Measurements from ENCODE around the gene PLSCR1.

Gene PLSCR1

DNA sequence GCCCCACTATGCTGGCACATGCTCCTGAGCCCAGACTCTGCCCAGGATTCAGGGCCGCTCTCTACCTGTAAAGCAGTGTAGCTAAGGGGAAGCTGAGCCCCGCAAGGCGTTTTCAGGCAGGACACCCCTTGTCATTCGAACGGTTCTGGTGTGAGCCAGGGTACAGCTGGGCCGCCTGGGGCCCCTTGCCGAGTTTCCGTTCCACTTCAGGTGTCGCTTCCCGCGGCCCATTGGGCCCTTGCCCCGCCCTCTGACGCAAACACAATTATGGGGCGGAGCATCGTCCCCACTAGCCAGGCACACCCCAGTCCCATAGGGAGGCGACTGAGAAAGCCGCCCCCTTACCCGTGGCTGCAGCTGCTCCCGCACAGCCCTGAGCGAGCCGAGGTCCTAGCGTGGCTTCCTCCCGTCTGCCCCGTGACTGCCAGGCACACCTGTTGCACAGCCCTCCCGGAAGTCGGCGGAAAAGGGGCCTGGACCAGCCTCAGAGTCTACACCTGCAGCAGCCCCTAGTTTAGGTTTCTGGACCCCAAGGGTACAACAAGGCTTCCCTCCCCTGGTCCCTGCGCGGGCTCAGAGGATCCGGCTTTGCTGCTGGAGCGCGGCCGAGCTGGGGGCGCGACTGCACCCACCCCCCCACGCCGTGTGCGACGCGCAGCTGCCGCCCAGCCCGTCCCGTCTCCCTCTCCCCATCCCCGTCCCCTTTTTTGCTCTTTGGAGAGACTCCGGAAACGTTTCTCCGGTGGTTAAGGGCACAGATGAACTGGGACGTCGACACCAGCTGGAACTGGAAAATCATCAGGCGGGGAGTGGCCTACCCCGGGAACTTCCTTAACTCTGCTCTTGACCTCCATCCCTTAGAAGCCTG is 75.0 kb downstream of the PLSCR1 start, which contains the start of gene PLSCR2:
Gene PLSCR2, minus strand, starts transcription at position 412 of the 868 bp plus-strand sequence. CDS start 9,657 bp downstream, outside the sequence.
- ChIA-PET POLR2A (interaction anchor here (1.1 kb wide), 1 partner anchor 74 kb away, joined by 4 read pairs; no protein-coding TSS in a partner anchor), CTCF (no interaction called here)
- TF ChIP-seq, protein P1, sequence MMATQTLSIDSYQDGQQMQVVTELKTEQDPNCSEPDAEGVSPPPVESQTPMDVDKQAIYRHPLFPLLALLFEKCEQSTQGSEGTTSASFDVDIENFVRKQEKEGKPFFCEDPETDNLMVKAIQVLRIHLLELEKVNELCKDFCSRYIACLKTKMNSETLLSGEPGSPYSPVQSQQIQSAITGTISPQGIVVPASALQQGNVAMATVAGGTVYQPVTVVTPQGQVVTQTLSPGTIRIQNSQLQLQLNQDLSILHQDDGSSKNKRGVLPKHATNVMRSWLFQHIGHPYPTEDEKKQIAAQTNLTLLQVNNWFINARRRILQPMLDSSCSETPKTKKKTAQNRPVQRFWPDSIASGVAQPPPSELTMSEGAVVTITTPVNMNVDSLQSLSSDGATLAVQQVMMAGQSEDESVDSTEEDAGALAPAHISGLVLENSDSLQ (IDR thresholded peaks at IDR 0.05) = no peak
- TF ChIP-seq L3MBTL2 (conservative IDR thresholded peaks at IDR 0.05) (no peak), CTBP1 (IDR thresholded peaks at IDR 0.05; ENCODE audit: borderline replicate concordance) (no peak), SP1 (IDR thresholded peaks at IDR 0.05) (no peak), LEF1 (IDR thresholded peaks at IDR 0.05; ENCODE audit: borderline replicate concordance) (no peak), ARNT (IDR thresholded peaks at IDR 0.05) (no peak), FOXA1 (IDR thresholded peaks at IDR 0.05) (no peak), ELF4 (IDR thresholded peaks at IDR 0.05) (no peak), SUZ12 (IDR thresholded peaks at IDR 0.05) (no peak), HDGF (IDR thresholded peaks at IDR 0.05; ENCODE audit: borderline replicate concordance) (no peak), NFRKB (IDR thresholded peaks at IDR 0.05) (no peak), FOXM1 (IDR thresholded peaks at IDR 0.05; ENCODE audit: borderline replicate concordance) (no peak), TARDBP (IDR thresholded peaks at IDR 0.05) (no peak), FOXK2 (IDR thresholded peaks at IDR 0.05) (no peak), ZNF384 (IDR thresholded peaks at IDR 0.05) (no peak), BHLHE40 (IDR thresholded peaks at IDR 0.05; ENCODE audit: borderline replicate concordance) (no peak)
- no peak for DNase-seq (ENCODE audit: extremely low spot score)

DNA sequence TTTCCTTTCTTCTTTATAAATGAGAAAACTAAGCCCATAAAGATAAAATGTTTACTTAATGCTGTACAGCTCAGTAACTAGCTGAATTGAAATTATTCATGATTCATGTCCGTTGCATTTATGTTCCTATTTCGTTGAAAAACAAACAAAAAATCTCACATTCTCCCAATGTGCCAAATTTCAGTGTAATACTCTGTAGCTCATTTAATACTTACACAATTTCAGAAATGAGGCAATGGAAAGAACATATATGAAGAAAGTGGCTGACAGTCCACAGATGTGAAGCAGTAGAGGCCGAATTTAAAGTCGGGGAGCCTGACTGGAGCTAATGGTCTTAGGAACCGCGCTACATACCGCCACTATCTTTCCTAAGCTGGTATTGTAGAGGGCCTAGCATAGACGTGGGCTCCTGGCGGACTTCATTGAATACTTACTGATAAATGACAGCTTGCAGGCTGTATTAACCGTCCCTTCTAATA is 75.7 kb downstream of the PLSCR1 start:
- POLR2A ChIA-PET = interaction anchor here (1.1 kb wide), 1 partner anchor 75 kb away, joined by 4 read pairs; no protein-coding TSS in a partner anchor
- no peak for DNase-seq (ENCODE audit: extremely low spot score)

DNA sequence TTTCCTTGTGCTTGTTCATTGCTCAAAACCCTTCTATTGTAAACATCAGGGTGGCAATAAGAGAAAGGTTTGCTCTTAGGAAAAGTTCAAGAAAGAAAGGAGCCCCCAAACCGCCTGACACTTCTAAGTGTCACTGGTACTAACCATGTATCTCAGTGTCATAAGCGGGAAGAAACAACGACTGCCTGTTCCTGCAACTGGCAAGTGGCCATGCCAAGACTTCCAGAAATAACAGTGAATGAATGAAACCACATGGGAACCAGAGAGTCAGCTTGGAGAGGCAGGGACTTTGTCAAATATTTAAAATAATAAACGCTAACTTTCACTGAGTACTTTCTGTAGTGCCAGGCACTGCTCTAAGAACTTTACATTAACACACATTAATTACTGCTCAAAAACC is 76.2 kb downstream of the PLSCR1 start:
- no peak for TF ChIP-seq L3MBTL2 (conservative IDR thresholded peaks at IDR 0.05)
- TF ChIP-seq SP1 (IDR thresholded peaks at IDR 0.05) = no peak
- no peak for TF ChIP-seq BHLHE40 (IDR thresholded peaks at IDR 0.05; ENCODE audit: borderline replicate concordance)
- no peak for TF ChIP-seq ZNF384 (IDR thresholded peaks at IDR 0.05)
- TF ChIP-seq ELF4 (IDR thresholded peaks at IDR 0.05) = no peak
- TF ChIP-seq FOXM1 (IDR thresholded peaks at IDR 0.05; ENCODE audit: borderline replicate concordance) = no peak
- TF ChIP-seq HDGF (IDR thresholded peaks at IDR 0.05; ENCODE audit: borderline replicate concordance) = no peak
- TF ChIP-seq FOXA1 (IDR thresholded peaks at IDR 0.05) = no peak
- no peak for TF ChIP-seq ARNT (IDR thresholded peaks at IDR 0.05)
- no peak for TF ChIP-seq FOXK2 (IDR thresholded peaks at IDR 0.05)
- TF ChIP-seq CTBP1 (IDR thresholded peaks at IDR 0.05; ENCODE audit: borderline replicate concordance) = no peak
- TF ChIP-seq, protein P1 (IDR thresholded peaks at IDR 0.05) = no peak
- TF ChIP-seq SUZ12 (IDR thresholded peaks at IDR 0.05) = no peak
- no peak for TF ChIP-seq TARDBP (IDR thresholded peaks at IDR 0.05)
- TF ChIP-seq NFRKB (IDR thresholded peaks at IDR 0.05) = no peak
- CTCF ChIA-PET = no interaction called here
- no peak for DNase-seq (ENCODE audit: extremely low spot score)
- POLR2A ChIA-PET = interaction anchor here (1.1 kb wide), 1 partner anchor 75 kb away, joined by 4 read pairs; no protein-coding TSS in a partner anchor

More for the DNA sequence above, 75.7 kb downstream of the PLSCR1 start:
- CTCF ChIA-PET = no interaction called here
- TF ChIP-seq FOXM1 (IDR thresholded peaks at IDR 0.05; ENCODE audit: borderline replicate concordance) (no peak), HDGF (IDR thresholded peaks at IDR 0.05; ENCODE audit: borderline replicate concordance) (no peak), ELF4 (IDR thresholded peaks at IDR 0.05) (no peak), BHLHE40 (IDR thresholded peaks at IDR 0.05; ENCODE audit: borderline replicate concordance) (no peak), FOXK2 (IDR thresholded peaks at IDR 0.05) (no peak), SUZ12 (IDR thresholded peaks at IDR 0.05) (no peak), TARDBP (IDR thresholded peaks at IDR 0.05) (no peak), LEF1 (IDR thresholded peaks at IDR 0.05; ENCODE audit: borderline replicate concordance) (no peak), ZNF384 (IDR thresholded peaks at IDR 0.05) (no peak), L3MBTL2 (conservative IDR thresholded peaks at IDR 0.05) (no peak), SP1 (IDR thresholded peaks at IDR 0.05) (no peak), CTBP1 (IDR thresholded peaks at IDR 0.05; ENCODE audit: borderline replicate concordance) (no peak), NFRKB (IDR thresholded peaks at IDR 0.05) (no peak), FOXA1 (IDR thresholded peaks at IDR 0.05) (no peak), ARNT (IDR thresholded peaks at IDR 0.05) (no peak)
- TF ChIP-seq, protein P1 (IDR thresholded peaks at IDR 0.05) = no peak

DNA sequence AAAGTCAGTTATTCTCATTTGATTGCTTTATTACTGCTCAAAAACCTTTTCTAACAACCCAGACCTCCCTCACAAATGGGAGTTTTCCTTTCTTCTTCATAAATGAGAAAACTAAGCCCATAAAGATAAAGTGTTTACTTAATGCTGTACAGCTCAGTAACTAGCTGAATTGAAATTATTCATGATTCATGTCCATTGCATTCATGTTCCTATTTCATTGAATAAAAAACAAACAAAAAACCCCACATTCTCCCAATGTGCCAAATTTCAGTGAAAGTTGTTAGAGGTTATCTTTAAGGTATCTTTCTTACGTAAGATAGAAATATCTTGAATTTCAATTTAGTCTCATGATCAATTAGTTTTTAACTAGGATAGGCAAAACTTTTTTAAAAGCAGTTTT is 77.8 kb downstream of the PLSCR1 start:
- POLR2A ChIA-PET = no interaction called here
- TF ChIP-seq NFRKB (IDR thresholded peaks at IDR 0.05) (no peak), ARNT (IDR thresholded peaks at IDR 0.05) (no peak), HDGF (IDR thresholded peaks at IDR 0.05; ENCODE audit: borderline replicate concordance) (no peak), CTBP1 (IDR thresholded peaks at IDR 0.05; ENCODE audit: borderline replicate concordance) (no peak), FOXA1 (IDR thresholded peaks at IDR 0.05) (no peak), FOXM1 (IDR thresholded peaks at IDR 0.05; ENCODE audit: borderline replicate concordance) (no peak), ELF4 (IDR thresholded peaks at IDR 0.05) (no peak), TARDBP (IDR thresholded peaks at IDR 0.05) (no peak), LEF1 (IDR thresholded peaks at IDR 0.05; ENCODE audit: borderline replicate concordance) (no peak), SUZ12 (IDR thresholded peaks at IDR 0.05) (no peak), SP1 (IDR thresholded peaks at IDR 0.05) (no peak), ZNF384 (IDR thresholded peaks at IDR 0.05) (no peak), FOXK2 (IDR thresholded peaks at IDR 0.05) (no peak), BHLHE40 (IDR thresholded peaks at IDR 0.05; ENCODE audit: borderline replicate concordance) (no peak), L3MBTL2 (conservative IDR thresholded peaks at IDR 0.05) (no peak)
- TF ChIP-seq, protein P1 (IDR thresholded peaks at IDR 0.05) = no peak
- DNase-seq (ENCODE audit: extremely low spot score) = no peak
- CTCF ChIA-PET = no interaction called here
